ENCODE measurements around the gene KRT7. TPM values are rescaled to one million over a fixed set of nuclear protein-coding genes. Genes with fewer than 3 reads are reported as not detected.

KRT7 gene
- total and polyA plus RNA-seq, 2 experiments from 2014 or later = 11.0 to 17.4 TPM

DNA sequence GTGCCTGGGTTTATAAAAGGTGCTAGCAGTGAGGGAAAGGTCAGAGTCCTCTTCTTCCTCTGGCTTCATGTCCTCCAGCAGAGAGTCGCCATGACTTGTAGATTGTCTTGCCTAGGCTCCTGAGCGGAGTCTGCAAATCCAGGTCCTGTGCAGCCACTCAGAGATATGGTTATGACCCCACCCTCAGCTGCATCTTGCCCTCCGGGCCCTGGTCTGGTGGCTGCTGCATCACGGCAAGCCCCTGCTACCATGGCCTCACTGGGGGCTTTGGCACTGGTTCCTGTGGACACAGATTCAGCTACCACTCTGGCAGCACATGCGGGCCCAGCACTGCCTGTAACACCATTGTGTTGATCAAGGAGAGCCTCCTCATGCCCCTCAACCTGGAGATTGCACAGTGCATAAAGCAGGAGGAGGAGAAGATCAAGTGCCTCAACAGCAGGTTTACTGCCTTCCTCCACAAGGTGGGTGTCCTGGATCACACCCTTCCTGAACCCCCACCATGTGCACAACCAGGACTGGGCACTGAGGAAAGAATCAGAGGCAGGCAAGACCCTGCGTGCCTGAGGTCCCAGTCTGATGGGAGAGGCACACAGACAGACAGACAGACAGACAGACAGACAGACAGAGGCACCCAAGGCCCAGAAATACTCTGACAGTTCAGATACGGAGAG is 30.9 kb downstream of the KRT7 start:
- Histone ChIP-seq H3K27me3 (replicated peaks; ENCODE audit: insufficient read depth) (peaks cover 19% of the 10 kb centered on the region), H2AFZ (no peak overlapping the region), H3K4me1 (ENCODE audit: insufficient read depth) (peaks cover 14% of the 10 kb centered on the region; the same call in 1 of the 2 replicates), H3K9ac (no peak overlapping the region), H4K20me1 (ENCODE audit: insufficient read depth) (no peaks in the 10 kb centered on the region), H3K9me3 (ENCODE audit: low read depth) (no peaks in the 10 kb centered on the region), H3K27ac (no peak overlapping the region), H3K36me3 (ENCODE audit: low read depth) (no peaks in the 10 kb centered on the region), H3K79me2 (ENCODE audit: insufficient read depth) (no peaks in the 10 kb centered on the region), H3K4me3 (no peak overlapping the region), H3K9me2 (ENCODE audit: insufficient read depth) (no peaks in the 10 kb centered on the region), H3F3A (ENCODE audit: insufficient read depth) (no peaks in the 10 kb centered on the region; the same call in 1 of the 2 replicates), H3K4me2 (ENCODE audit: unreplicated experiment) (no peak overlapping the region)
- in situ Hi-C loops (cut with MboI) = no loop called here
- TF ChIP-seq EZH2phosphoT487 (IDR thresholded peaks at IDR 0.05; ENCODE audit: insufficient read depth, low read depth) = no peak
- TF ChIP-seq EZH2 (IDR thresholded peaks at IDR 0.05; ENCODE audit: insufficient read depth, poor library complexity, severe bottlenecking) = no peak
- DNase-seq = no peak
- WGBS, 2 experiments (ENCODE audit: low coverage in 1 of 2, low lambda C conversion rate in 2 of 2, missing lambda C conversion rate in 2 of 2) = 81 to 82% methylated on average over 7 of the region's 7 CpGs

GRCh38 chr12:52264435-52264825 is 31.4 kb downstream of the KRT7 start:
- Histone ChIP-seq H3K27ac (no peak overlapping the region), H3K9me2 (ENCODE audit: insufficient read depth) (no peaks in the 10 kb centered on the region), H3K4me2 (ENCODE audit: unreplicated experiment) (no peak overlapping the region), H3K9me3 (ENCODE audit: low read depth) (no peaks in the 10 kb centered on the region), H3F3A (ENCODE audit: insufficient read depth) (no peaks in the 10 kb centered on the region; the same call in 1 of the 2 replicates), H3K4me1 (ENCODE audit: insufficient read depth) (peaks cover 14% of the 10 kb centered on the region; the same call in 1 of the 2 replicates), H4K20me1 (ENCODE audit: insufficient read depth) (no peaks in the 10 kb centered on the region), H2AFZ (no peak overlapping the region), H3K9ac (no peak overlapping the region), H3K27me3 (replicated peaks; ENCODE audit: insufficient read depth) (peaks cover 13% of the 10 kb centered on the region), H3K79me2 (ENCODE audit: insufficient read depth) (no peaks in the 10 kb centered on the region), H3K4me3 (no peak overlapping the region), H3K36me3 (ENCODE audit: low read depth) (no peaks in the 10 kb centered on the region)
- no peak for DNase-seq
- WGBS, 2 experiments (ENCODE audit: low coverage in 1 of 2, low lambda C conversion rate in 2 of 2, missing lambda C conversion rate in 2 of 2) = 39 to 40% methylated on average over 2 of the region's 2 CpGs
- TF ChIP-seq EZH2phosphoT487 (IDR thresholded peaks at IDR 0.05; ENCODE audit: insufficient read depth, low read depth) = no peak
- TF ChIP-seq EZH2 (IDR thresholded peaks at IDR 0.05; ENCODE audit: insufficient read depth, poor library complexity, severe bottlenecking) = no peak
- in situ Hi-C loops (cut with MboI) = no loop called here

- DNase-seq = no peak
- no peaks in the 10 kb centered on the region for H3K27me3 ChIP-seq (replicated peaks; ENCODE audit: insufficient read depth)
- no peaks in the 10 kb centered on the region for H4K20me1 ChIP-seq (ENCODE audit: insufficient read depth)
- H3K9ac ChIP-seq = no peak overlapping the region
- no peaks in the 10 kb centered on the region for H3K36me3 ChIP-seq (ENCODE audit: low read depth)
- WGBS, 2 experiments (ENCODE audit: low coverage in 1 of 2, low lambda C conversion rate in 2 of 2, missing lambda C conversion rate in 2 of 2) = 96 to 100% methylated on average over 2 of the region's 2 CpGs
- H2AFZ ChIP-seq = no peak overlapping the region
- in situ Hi-C loops (cut with MboI) = no loop called here
- TF ChIP-seq EZH2phosphoT487 (IDR thresholded peaks at IDR 0.05; ENCODE audit: insufficient read depth, low read depth) = no peak
- no peak for TF ChIP-seq EZH2 (IDR thresholded peaks at IDR 0.05; ENCODE audit: insufficient read depth, poor library complexity, severe bottlenecking)
- H3K4me1 ChIP-seq (ENCODE audit: insufficient read depth) = peaks cover 10% of the 10 kb centered on the region; the same call in 1 of the 2 replicates
- H3K27ac ChIP-seq = no peak overlapping the region
- no peak overlapping the region for H3K4me2 ChIP-seq (ENCODE audit: unreplicated experiment)
- H3F3A ChIP-seq (ENCODE audit: insufficient read depth) = no peaks in the 10 kb centered on the region; the same call in 1 of the 2 replicates
- no peak overlapping the region for H3K4me3 ChIP-seq
- no peaks in the 10 kb centered on the region for H3K9me3 ChIP-seq (ENCODE audit: low read depth)
- no peaks in the 10 kb centered on the region for H3K9me2 ChIP-seq (ENCODE audit: insufficient read depth)
- no peaks in the 10 kb centered on the region for H3K79me2 ChIP-seq (ENCODE audit: insufficient read depth)
Observed at GRCh38 chr12:52266514-52266913, 33.5 kb downstream of the KRT7 start.

- in situ Hi-C loops (cut with MboI) = no loop called here
- no peak for DNase-seq
- Histone ChIP-seq H3F3A (ENCODE audit: insufficient read depth) (no peaks in the 10 kb centered on the region; the same call in 1 of the 2 replicates), H3K4me2 (ENCODE audit: unreplicated experiment) (no peak overlapping the region), H3K9ac (no peak overlapping the region), H3K4me3 (no peak overlapping the region), H3K27me3 (replicated peaks; ENCODE audit: insufficient read depth) (no peaks in the 10 kb centered on the region), H3K9me2 (ENCODE audit: insufficient read depth) (no peaks in the 10 kb centered on the region), H3K79me2 (ENCODE audit: insufficient read depth) (no peaks in the 10 kb centered on the region), H2AFZ (no peak overlapping the region), H4K20me1 (ENCODE audit: insufficient read depth) (no peaks in the 10 kb centered on the region), H3K4me1 (ENCODE audit: insufficient read depth) (peaks cover 10% of the 10 kb centered on the region; the same call in 1 of the 2 replicates), H3K27ac (no peak overlapping the region), H3K36me3 (ENCODE audit: low read depth) (no peaks in the 10 kb centered on the region), H3K9me3 (ENCODE audit: low read depth) (no peaks in the 10 kb centered on the region)
- TF ChIP-seq EZH2phosphoT487 (IDR thresholded peaks at IDR 0.05; ENCODE audit: insufficient read depth, low read depth) (no peak), EZH2 (IDR thresholded peaks at IDR 0.05; ENCODE audit: insufficient read depth, poor library complexity, severe bottlenecking) (no peak)
- 96 to 100% methylated on average over 3 of the region's 3 CpGs for WGBS, 2 experiments (ENCODE audit: low coverage in 1 of 2, low lambda C conversion rate in 2 of 2, missing lambda C conversion rate in 2 of 2)
Observed at GRCh38 chr12:52267266-52267665, 34.2 kb downstream of the KRT7 start.

Measured in GM23248 (cell line).